GM19324 (cell line): Measurements from ENCODE around the gene FUNDC2.

Experiments
- ATAC-seq: cut with Tn5 transposase; IDR thresholded peaks from one replicate; pipeline ENCODE4 v1.9.1; 2021; ENCODE audit warnings: mild to moderate bottlenecking, moderate library complexity; ENCODE audit not compliant: unreplicated experiment, low FRiP score

The FUNDC2 gene

DNA sequence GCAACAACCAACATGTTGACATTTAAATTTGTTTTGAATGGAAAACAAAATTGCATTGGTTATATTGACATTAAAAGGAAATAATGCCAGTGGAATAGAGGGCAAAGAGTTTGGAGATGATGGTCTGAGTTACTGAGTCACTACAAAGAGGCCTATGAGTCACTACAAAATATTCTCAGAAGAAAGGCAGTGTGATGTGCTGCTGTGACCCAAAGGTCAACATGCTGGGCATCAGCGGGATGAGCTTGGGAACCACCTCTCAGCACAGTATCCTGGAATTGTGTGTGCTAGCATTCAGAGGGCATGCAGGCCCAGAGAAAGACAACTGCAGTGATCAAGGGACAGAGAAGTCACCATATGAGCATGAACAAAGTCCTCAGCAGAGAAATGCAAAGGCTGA, 41.5 kb downstream of the FUNDC2 start:
- no peak for ATAC-seq

DNA sequence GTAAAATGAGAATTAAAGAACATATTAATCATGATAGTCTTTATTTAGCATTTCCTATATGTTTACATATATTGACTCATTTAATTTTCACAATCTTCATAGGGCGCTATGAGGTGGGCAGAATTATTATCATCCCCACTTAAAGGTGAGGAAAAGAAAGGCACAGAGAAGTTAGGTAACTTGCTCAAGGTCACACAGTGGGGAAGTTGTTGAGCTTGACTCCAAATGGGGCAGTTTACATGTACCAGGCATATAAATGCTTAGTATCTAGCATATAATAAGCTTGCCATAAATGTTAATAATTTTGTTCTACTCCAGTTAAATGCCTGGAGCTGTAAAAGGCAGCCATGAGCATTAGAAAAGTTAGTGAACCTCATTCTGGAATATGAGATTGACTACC, 42.8 kb downstream of the FUNDC2 start:
- no peak for ATAC-seq

DNA sequence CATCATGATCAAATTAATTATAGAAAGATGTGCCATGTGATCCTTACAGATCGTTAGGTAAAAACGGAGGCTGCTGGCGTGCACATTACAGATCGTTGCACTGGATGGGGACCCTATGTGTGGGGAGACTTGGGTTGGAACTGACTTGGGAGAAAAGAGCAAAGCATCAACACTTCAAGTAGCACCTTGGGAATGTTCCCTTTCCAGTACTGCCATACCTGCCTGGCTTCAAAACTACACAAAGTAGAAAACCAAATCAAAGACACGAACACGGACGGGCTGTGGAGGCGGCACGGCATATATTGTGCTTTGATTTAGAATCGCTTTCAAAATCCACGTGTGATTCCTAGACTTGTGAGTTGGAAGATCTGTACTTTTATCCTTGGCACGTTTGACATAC, 43.4 kb downstream of the FUNDC2 start:
- no peak for ATAC-seq

DNA sequence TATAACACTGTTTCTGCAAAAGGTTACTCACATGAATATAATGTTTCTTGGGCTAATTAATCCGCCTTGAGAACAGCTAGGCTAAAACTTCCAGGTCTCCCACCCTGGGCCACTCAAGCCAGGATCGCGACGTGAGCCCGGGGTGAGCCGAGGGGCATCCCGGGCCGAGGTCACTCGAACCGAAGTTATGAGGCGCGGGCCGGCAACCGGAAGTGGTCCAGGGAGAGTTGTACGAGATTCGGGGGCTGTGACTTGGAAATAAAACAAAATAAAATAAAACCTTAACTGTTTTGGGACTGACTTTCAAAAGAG, 44.0 kb downstream of the FUNDC2 start:
- peak; percentile 11 for ATAC-seq

DNA sequence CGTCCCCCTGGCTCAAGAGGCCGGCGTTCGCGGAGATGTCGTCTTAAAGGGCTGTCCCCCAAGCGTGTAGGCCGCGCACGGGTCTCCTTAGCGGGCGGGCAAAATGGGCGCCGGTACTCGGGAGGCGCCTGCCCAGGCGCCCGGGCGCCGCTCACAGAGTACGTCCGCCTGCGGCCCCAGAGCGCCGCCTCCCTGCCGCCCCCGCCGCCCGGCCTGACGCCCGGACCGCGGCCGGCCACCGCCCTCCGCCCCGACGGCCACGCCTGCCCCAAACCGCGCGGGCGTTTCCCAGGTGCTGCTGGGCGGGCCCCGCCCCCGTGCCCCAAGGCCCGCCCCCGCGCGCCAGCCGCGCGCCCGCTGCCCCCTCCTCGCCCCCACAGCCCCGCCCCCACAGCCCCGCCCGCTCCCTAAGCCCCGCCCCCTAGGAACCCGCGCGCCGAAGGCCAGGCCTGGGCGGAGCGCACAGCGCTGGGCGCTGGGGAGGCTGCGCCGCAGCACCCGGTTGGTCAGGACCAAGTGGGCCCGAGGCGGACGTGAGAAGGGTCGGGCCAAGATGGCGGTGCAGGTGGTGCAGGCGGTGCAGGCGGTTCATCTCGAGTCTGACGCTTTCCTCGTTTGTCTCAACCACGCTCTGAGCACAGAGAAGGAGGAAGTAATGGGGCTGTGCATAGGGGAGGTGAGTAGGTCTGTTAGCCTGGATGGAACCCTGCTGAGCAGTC, 44.5 kb downstream of the FUNDC2 start, which contains the start of the genes BRCC3, CMC4 and MTCP1:
TSS of gene BRCC3 (plus strand) at position 534 of the 719 bp plus-strand sequence. CDS start at position 554, 20 bp downstream.
TSS of gene CMC4 (minus strand) at position 162 of the 719 bp plus-strand sequence. CDS start 7,113 bp downstream, outside the sequence.
TSS of gene MTCP1 (minus strand) at position 162 of the 719 bp plus-strand sequence. CDS start 5,126 bp downstream, outside the sequence.
- peak; percentile 94 for ATAC-seq

DNA sequence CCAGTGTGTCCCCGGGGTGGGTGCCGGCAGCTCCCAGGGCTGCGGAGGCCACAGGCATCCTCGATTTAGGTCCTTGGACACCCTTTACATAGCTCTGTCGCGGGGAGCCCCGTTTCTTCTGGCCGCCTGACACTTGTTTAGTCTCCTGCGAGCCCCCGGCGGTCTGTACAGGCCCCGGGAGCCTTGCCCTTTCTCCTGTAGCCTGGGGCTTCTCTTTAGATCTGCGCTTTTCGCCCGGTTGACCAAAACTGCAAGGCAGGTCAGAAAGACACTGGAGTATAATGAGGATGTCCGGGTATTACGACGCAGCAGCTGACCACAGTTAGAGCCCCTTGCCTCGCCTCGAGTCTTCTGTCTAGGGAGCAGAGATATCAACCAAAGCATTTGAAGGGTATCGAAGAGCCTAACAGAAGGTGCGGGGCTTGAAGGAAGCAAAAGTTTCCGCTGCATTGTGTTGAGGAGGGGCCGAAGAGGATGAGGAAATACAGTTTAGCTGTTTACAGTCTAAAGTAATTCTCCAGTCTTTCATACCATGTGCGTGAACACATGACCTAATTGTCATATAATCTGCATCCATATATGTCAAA, 45.1 kb downstream of the FUNDC2 start:
- peak; percentile 34 for ATAC-seq

DNA sequence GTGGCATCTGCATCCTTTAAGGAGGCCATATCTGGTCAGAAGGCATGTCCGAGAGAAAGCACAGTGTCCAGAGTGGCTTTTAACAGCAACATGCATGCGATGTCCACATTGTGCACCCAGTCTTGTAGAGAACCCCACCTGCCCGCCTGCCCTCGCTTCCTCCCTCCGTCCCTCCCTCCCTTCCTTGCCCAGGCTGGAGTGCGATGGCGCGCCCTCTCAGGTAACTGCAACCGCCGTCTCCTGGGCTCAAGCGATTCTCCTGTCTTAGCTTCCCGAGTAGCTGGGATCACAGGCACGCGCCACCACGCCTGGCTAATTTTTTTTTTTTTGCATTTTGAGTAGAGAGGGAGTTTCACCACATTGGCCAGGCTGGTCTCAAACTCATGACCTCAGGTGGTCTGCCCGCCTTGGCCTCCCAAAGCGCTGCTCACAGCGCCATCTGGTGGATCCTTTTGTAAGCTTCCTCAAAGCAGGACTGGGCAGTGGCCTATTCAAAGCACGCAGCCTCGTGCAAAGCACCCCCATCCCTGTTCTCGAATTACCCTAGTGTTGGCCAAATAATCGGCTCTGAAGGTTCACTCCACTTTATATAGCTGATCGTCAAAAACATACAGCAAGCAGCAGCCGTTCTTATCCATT, 59.7 kb downstream of the FUNDC2 start:
- ATAC-seq, result no peak

DNA sequence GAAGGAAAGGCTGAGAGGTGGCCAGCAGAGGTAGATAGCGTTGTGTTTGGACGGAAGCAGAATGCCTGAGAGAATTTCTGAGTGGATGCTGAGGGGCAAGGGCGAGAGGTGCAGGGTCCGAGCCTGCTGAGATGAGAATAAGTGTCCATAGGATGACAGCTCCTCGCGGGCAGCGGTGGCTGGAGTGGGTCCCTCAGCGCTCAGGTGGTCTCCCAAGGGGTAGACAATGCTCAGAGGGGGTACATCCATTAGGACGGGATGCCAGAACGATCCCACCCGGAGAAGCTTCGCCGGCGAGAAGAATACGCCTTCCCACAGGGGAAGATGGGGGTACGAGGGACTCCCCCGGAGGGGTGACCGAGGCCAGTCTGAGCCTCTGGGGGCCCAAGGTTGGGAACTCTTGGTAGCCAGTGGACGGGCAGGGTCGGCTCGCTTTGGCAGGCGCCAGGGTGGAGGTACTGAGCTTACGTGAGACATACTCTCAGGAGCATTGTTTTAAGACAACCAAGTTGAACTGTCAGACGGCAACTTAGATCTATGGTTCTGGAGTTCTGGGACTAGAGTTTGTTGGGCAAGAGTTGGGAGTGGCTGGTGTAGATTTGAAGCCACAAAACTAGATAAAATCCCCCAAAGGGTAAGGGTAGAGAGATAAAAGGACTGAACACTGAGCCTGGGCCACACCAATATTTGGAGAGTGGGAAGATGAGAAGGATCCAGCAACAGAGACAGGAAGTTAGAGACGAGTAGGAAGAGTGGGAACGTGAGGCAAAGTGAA, 60.5 kb downstream of the FUNDC2 start:
- ATAC-seq, result no peak

DNA sequence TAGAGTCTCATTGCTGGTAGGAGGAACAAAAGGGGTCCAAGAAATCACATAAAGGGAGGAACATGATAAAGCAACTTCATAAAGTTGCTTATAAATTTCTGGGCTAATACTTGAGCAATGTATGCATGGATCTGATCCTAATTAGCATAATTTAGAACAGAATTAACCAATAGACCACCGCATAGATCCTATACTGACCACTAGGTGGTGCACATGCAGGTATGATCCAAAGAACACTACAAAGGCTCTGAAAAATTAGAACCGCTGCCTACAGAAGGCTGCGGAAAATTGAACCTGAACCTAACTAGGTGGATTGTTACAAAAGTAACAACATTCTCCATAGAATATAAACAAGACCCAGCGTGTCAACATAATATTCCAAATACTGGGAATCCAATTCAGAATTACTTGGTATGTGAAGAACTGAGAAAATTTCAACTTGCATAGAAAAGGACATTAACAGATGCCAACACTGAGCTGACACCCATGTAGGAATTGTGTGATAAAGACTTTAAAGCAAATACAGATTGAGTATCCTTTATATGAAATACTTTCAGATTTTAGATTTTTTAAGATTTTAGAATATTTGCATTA, 67.9 kb downstream of the FUNDC2 start:
- no peak for ATAC-seq

DNA sequence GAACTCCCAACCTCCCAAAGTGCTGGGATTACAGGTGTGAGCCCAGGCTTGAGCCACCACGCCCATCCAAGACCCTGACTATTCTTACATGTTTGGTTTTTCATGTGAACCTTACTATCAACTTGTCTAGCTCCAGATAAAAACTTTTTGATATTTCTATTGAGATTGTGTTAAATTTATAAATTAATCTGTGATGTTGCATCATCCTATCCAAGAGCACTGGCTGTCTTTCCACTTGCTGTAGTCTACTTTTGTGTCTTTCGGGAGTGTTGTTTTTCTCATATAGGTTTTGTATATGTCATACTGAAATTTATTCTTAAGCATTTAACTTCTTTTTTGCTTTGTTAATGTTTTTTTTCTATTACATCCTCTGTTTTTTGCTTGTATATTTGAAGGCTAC, 79.3 kb downstream of the FUNDC2 start:
- no peak for ATAC-seq

DNA sequence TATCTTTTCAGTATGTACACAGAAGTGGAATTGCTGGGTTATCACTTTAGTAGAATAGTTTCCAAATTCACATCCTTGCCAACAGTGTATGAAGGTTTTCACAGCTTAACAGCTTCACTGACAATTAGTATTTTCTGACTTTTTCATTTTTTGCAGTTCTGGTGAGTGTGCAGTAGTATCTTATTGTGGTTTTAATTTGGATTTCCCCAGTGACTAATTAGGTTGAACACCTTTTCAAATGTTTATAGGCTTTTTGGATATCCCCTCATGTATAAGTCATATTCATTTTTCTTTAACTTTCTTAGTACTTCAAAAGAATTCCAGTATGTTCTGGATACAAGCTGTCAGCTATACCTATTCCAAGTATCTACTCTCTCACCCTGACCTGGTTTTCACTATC, 81.8 kb downstream of the FUNDC2 start:
- ATAC-seq, result no peak
